Lung (tissue), 12 donors: Measurements from ENCODE around the gene MEIKIN. TPM values are rescaled to one million over a fixed set of nuclear protein-coding genes. Genes with fewer than 3 reads are reported as not detected.

Source experiments
- ATAC-seq: fragments of 200-7000 bp; cut with Tn5 transposase; one replicate; pipeline ENCODE4 v1.9.1; 2020; ENCODE audit warnings: moderate number of reproducible peaks; ENCODE audit not compliant: insufficient read depth, low FRiP score
- DNase-seq, 3 donors: peaks; one replicate each; pipeline ENCODE4 v3.0.0-alpha.2; 2013 to 2017
- H3K27ac ChIP-seq, 2 donors: one replicate each; pipeline ENCODE4 v1.5.1; 2013; ENCODE audit warnings: mild to moderate bottlenecking in 2 of 2, moderate library complexity in 2 of 2, control low read depth in 1 of 2, inconsistent platforms in 1 of 2, low read depth in 1 of 2, low read length in 1 of 2
- H3K27me3 ChIP-seq, 3 donors: one replicate each; pipeline ENCODE4 v1.5.1; 2013; ENCODE audit warnings: low read length in 2 of 3; ENCODE audit not compliant: control insufficient read depth in 3 of 3, insufficient read depth in 3 of 3
- H3K36me3 ChIP-seq, 4 donors: one replicate each; pipeline ENCODE4 v1.5.1; 2013; ENCODE audit warnings: low read length in 4 of 4, mild to moderate bottlenecking in 1 of 4, moderate library complexity in 1 of 4; ENCODE audit not compliant: control insufficient read depth in 4 of 4, insufficient read depth in 4 of 4
- H3K4me1 ChIP-seq, 5 donors: one replicate each; pipeline ENCODE4 v1.5.1; 2013; ENCODE audit warnings: low read length in 5 of 5, mild to moderate bottlenecking in 2 of 5, moderate library complexity in 1 of 5; ENCODE audit not compliant: control insufficient read depth in 5 of 5, insufficient read depth in 5 of 5
- H3K4me3 ChIP-seq: one replicate; pipeline ENCODE4 v1.5.1; 2013; ENCODE audit warnings: mild to moderate bottlenecking, control low read depth, moderate library complexity
- H3K9ac ChIP-seq, 2 donors: one replicate each; pipeline ENCODE4 v1.5.1; 2013; ENCODE audit warnings: low read length in 2 of 2, control low read depth in 1 of 2; ENCODE audit not compliant: insufficient read depth in 1 of 2
- H3K9me3 ChIP-seq, 4 donors: one replicate each; pipeline ENCODE4 v1.5.1; 2013; ENCODE audit warnings: low read length in 3 of 4, mild to moderate bottlenecking in 1 of 4, moderate library complexity in 1 of 4; ENCODE audit not compliant: control insufficient read depth in 4 of 4, insufficient read depth in 3 of 4
- WGBS, 2 donors: extraction: QIAGEN DNeasy Blood & Tissue Kit; methylation state at CpG; one replicate each; pipeline ENCODE4 v1.1.7; 2013; 5-methylcytosine and 5-hydroxymethylcytosine counted together
- polyA plus RNA-seq, 2 donors: library from polyadenylated mRNA; stranded (reverse); fragments of 200-250 nt; gene quantifications; one replicate each; pipeline ENCODE4 v1.2.1, GENCODE V29; 2013
- total RNA-seq, 2 donors: library from RNA; depleted of rRNA in 1 of 2; stranded (reverse); fragments of >200 nt in 1 of 2; gene quantifications; one replicate each; pipeline ENCODE4 v1.2.1, GENCODE V29; 2014 to 2021
- TF ChIP-seq, protein P1 (sequence below): IDR thresholded peaks from 2 replicates; pipeline ENCODE4 v1.5.1; 2012; ENCODE audit warnings: mild to moderate bottlenecking; ENCODE audit errors: control extremely low read depth, extremely low read depth
- donor health status: control.
- donor health status: control.
- donor health status: Bipolar disorder and iron deficiency.
- donor health status: healthy.
- donor health status: DM: yes; HTN: yes; CAD: no.

MEIKIN gene
- total and polyA plus RNA-seq, 4 donors, result 0.08 to 0.32 TPM; not detected in 2

GRCh38 chr5:131950706-131951105 lies 5.2 kb upstream of the MEIKIN start:
- H3K27ac ChIP-seq, result no peak overlapping the region
- no peaks in the 10 kb centered on the region for H3K4me1 ChIP-seq
- H3K9ac ChIP-seq, result no peak overlapping the region
- no peaks in the 10 kb centered on the region for H3K9me3 ChIP-seq
- DNase-seq, result no peak
- no peaks in the 10 kb centered on the region for H3K27me3 ChIP-seq
- 97 to 98% methylated on average over 1 of the region's 1 CpG for WGBS, 2 donors
- H3K36me3 ChIP-seq, result no peaks in the 10 kb centered on the region
- TF ChIP-seq, protein P1, sequence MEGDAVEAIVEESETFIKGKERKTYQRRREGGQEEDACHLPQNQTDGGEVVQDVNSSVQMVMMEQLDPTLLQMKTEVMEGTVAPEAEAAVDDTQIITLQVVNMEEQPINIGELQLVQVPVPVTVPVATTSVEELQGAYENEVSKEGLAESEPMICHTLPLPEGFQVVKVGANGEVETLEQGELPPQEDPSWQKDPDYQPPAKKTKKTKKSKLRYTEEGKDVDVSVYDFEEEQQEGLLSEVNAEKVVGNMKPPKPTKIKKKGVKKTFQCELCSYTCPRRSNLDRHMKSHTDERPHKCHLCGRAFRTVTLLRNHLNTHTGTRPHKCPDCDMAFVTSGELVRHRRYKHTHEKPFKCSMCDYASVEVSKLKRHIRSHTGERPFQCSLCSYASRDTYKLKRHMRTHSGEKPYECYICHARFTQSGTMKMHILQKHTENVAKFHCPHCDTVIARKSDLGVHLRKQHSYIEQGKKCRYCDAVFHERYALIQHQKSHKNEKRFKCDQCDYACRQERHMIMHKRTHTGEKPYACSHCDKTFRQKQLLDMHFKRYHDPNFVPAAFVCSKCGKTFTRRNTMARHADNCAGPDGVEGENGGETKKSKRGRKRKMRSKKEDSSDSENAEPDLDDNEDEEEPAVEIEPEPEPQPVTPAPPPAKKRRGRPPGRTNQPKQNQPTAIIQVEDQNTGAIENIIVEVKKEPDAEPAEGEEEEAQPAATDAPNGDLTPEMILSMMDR, result no peak
- ATAC-seq, result no peak
- no peak overlapping the region for H3K4me3 ChIP-seq

GRCh38 chr5:131947445-131947844 lies 2.0 kb upstream of the MEIKIN start:
- no peak for DNase-seq
- TF ChIP-seq, protein P1, result no peak
- WGBS, 2 donors, result 52 to 71% methylated on average over 2 of the region's 2 CpGs
- Histone ChIP-seq H3K4me3 (no peak overlapping the region), H3K4me1 (no peaks in the 10 kb centered on the region), H3K27ac (no peak overlapping the region), H3K36me3 (no peaks in the 10 kb centered on the region), H3K9me3 (no peaks in the 10 kb centered on the region), H3K9ac (no peak overlapping the region), H3K27me3 (no peaks in the 10 kb centered on the region)
- ATAC-seq, result no peak

GRCh38 chr5:131944702-131945550 lies 537 bp downstream of the MEIKIN start:
- H3K4me3 ChIP-seq, result no peak overlapping the region
- DNase-seq (no peak), ATAC-seq (no peak)
- no peak overlapping the region for H3K9ac ChIP-seq
- H3K27me3 ChIP-seq, result no peaks in the 10 kb centered on the region
- H3K4me1 ChIP-seq, result no peaks in the 10 kb centered on the region
- no peaks in the 10 kb centered on the region for H3K36me3 ChIP-seq
- H3K27ac ChIP-seq, result no peak overlapping the region
- 82 to 86% methylated on average over 36 to 37 of the region's 37 CpGs for WGBS, 2 donors
- no peaks in the 10 kb centered on the region for H3K9me3 ChIP-seq
- TF ChIP-seq, protein P1, result no peak
